Effector CD8-positive, alpha-beta T cell (primary cell): ENCODE results near the gene FBL.
"Not testable (repeated sequence)": the region's sequence is repeated elsewhere in the genome, so short reads cannot be mapped to it uniquely, and the experiment has no call there.

Experiments used
- DNase-seq: peaks from one replicate; lab custom pipeline; 2025; lab: John Stamatoyannopoulos, UW

Gene FBL

GRCh38 chr19:39876486-39876885, 30.3 kb upstream of the FBL start:
- not testable (repeated sequence) for DNase-seq

DNA sequence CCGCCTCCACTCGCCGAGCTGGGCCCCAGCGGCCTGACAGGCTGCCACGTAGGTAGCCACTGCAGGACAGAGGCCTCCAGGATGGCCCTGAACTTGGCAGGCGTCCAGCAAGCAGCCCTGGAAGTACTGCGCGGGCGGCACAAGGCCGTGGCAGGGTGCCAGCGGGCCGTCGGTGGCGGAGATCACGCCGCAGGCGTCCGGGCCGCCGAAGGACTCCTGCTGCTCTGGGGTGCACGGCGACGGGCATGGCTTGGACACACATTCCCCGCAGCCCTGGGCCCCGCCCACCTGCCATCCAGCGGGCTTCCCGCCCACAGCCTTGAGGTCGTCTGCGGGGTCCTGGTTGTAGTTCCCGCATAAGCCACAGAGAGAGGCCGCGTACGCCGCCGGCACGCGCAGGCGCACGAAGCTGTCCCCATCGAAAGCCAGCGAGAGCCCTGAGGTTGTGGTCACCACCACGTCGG, 29.3 kb upstream of the FBL start:
- DNase-seq = not testable (repeated sequence)

- DNase-seq = no peak
Observed at GRCh38 chr19:39874404-39874803, 28.2 kb upstream of the FBL start.

GRCh38 chr19:39873385-39873784, 27.2 kb upstream of the FBL start:
- no peak for DNase-seq

- no peak for DNase-seq
Observed at GRCh38 chr19:39871886-39872866, 26.0 kb upstream of the FBL start.

DNA sequence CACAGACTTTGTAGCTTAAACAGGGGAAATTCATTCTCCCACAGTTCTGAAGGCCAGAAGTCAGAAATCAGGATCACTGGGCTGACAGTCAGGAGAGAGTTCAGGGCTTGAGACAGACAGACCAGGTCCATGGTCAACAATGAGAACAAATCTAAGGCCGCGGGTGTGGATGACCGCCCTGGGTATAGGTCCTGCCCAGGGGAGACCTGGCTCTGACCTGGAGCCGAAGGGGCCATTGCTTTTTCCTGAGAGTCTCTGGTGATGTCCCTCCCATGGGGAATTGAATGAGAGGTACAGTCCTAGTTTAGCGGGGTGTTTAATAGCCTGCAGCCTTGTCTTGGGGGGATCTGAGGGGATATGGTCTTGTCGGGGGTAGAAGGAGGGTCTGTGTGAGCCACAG, 25.2 kb upstream of the FBL start:
- DNase-seq = no peak

DNA sequence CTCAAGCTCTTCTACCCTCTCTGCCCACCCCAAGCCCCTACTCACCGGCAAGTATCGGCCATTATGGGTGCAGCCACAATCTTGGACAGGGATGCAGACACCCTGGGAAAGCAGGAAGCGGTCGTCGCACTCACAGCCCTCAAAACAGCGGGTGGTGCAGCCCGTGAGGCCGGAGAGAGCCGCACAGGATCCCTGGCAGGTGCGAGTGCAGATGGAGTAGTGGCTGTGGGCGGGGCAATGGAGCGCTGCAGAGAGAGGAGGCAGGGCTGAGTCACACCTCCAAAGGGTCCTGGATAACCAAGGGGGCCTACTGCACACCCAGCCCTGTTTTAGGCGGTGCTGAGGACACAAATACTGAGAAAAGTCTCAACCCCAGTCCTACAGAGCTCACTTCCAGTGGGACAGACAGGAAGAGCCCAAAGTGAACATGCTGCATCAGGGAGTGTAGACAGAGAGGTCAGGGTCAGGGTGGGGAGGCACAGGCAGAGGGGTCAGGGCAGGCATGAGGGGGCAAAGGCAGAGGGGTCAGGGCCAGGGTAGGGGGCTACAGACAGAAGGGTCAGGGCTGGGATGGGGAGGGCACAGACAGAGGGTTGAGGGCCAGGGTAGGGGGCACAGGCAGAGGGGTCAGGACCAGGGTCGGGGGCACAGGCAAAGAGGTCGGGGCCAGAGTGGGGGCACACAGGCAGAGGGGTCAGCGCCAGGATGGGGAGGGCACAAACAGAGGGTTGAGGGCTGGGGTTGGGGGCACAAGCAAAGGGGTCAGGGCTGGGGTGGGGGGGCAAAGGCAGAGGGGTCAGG, 24.2 kb upstream of the FBL start:
- no peak for DNase-seq

DNA sequence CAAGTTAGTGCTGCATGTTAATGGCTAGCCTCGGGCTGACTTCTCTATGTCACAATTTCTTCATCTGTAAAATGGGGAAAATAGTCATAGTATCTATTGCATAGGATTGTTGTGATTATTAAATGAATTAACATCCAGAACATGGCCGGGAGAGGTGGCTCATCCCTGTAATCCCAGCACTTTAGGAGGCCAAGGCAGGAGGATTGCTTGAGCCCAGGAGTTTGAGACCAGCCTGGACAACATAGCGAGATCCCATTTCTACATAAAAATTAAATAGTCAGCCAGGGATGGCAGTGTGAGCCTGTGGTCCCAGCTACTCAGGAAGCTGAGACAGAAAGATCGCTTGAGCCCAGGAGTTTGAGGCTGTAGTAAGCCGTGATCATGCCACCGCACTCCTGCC, 21.8 kb upstream of the FBL start:
- DNase-seq = no peak

DNA sequence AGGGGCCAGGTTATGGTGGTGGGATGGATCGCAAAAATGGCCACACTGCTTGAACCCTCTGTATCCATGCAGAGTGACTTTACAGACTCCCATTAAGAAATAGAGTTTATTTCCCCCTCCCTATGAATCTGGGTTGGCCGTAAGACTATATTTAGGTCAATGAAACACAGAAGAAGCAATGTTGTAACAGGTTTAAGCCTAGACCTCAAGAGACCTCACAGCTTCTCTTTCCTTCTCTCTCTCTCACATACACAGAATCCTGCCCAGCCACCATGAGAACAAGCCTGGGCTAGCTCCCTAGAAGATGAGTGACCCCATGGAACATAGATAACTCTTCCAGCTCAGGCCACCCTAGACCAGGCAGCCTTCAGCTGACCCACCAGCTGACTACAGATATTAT, 21.0 kb upstream of the FBL start:
- DNase-seq = no peak

DNA sequence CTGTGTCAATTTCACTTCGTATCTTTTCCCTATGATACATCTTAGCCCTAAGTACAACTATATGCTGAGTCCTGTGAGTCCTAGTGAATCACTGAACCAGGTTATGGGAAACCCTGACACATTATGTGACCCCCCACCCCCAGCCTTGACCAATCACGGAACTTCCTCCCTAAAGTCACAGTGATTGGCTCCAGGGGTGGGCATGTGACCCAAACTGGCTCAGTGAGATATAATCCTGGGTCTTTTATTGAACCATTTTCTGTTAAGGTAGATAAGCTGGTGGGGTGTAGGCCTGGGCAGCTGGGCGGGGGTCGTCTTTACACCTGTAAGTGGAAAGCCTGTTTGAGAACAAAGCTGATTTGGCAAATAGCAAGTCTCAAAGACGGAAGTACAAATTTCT, 19.8 kb upstream of the FBL start:
- no peak for DNase-seq

GRCh38 chr19:39865186-39865585, 19.0 kb upstream of the FBL start:
- no peak for DNase-seq

- DNase-seq = no peak
Observed at GRCh38 chr19:39864118-39864517, 17.9 kb upstream of the FBL start.

DNA sequence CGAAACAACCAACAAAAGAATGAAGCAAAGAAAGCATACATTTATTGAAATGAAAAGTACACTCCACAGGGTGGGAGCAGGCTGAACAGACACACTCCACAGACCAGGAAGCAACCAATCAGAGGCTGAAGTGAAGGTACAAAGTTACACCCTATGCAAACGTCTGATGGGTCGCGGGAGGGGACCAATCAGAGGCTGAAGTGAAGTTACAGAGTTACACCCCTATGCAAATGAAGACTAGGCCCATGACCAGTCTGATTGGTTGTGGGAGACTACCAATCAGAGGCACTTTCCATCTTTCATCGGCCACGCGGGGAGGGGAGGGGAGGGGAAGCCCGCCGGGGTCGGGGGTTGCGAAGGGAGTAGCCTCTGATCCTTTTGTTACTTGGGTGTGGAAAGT, 12.4 kb upstream of the FBL start:
- no peak for DNase-seq

DNA sequence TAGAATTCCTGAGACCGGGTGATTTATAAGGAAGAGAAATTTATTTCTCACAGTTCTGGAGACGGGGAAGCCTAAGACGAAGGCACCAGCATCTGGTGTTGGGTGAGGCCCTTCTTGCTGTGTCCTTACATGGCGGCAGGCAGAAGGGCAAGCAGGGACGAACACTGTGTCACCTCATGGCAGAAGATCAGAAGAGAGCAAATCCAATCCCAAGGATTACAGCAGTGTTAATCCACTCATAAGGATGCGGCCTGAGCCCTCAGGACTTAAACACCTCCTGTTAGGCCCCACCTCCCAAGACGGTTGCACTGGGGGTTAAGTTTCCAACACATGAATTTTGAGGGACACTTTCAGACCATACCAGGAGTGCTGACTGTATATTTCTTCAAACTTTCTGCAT, 6.7 kb upstream of the FBL start:
- no peak for DNase-seq

DNA sequence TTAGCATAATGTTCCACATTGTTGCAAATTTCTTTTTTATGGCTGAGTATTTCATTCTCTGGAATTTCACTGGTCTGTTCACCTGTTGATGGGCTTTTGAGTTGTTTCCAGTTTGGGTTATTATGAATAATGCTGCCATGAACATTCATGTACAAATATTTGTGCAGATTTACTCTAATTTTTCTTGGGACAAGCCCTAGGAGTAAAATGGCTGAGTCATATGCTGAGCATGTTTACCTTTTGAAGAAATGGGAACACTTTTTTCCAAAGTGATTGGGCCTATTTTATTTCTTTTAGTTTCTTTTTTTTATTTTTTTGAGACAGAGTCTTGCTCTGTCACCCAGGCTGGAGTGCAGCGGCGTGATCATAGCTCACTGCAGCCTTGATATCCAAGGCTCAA, 4.7 kb upstream of the FBL start:
- DNase-seq = no peak

- DNase-seq = no peak
Observed at GRCh38 chr19:39848392-39848791, 2.2 kb upstream of the FBL start.

- no peak for DNase-seq
Observed at GRCh38 chr19:39847525-39847924, 1.3 kb upstream of the FBL start.

- no peak for DNase-seq
Observed at GRCh38 chr19:39846678-39847486, 703 bp upstream of the FBL start.

GRCh38 chr19:39845584-39845932, 621 bp downstream of the FBL start:
- DNase-seq = no peak

DNA sequence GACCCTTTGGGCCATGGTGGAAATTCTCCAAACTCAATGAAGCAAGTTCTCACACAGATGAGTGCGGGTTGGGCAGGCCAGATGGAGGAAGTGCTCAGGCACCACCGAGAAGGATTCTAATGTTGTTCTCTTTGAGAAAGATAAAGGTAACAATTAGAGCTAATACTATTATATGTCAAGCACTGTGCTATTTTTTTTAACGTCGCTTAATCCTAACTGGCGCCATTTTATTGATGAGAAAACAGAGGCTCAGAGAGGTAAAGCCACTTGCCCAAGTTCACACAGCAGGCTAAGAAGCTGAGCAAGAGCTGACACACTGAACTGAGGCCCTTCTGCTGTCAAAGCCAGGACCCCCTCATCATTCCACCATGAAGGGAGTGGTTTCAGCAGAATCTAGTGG, 1.0 kb downstream of the FBL start:
- DNase-seq = no peak

DNA sequence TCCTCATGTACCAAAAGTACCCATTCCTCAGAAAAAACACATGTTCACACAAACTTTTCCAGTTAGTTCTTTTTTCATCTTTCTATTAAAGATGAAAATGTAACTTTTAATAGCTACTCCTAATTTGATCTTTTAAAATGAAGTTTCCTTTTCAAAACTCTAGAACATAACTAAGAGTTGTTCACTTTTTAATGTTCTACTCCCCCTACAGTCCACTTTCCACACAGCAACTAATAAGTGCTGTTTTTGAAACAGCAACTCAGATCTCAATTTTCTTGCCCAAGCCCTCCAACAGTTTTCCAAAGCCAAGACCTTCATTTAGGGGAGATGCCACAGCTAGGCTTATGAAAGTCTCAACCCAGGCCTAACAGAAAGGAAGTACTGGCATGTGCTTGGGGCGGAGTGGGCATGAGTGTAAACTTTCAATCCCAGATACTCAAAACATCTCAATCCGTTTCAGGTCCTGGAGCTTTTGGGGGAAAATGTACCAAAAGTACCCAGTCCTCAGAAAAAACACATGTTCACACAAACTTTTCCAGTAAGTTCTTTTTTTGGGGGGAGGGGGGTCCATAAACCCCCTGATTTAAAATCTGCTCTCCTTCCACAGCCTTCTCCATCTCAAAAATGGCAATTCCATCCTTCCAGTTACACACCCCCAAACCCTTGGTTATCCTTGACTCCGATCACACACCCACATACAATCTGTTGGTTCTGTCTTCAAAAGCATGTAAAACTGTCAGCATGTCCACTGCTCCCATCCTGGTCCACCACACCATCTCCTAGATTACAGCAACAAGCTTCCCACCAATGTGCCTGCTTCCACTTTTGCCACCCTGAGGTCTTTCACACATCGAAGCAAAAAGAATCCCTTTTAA, 2.0 kb downstream of the FBL start:
- no peak for DNase-seq
